Uterus (tissue), 4 donors: ENCODE data around the gene NUDT7. TPM values are rescaled to one million over a fixed set of nuclear protein-coding genes. Genes with fewer than 3 reads are reported as not detected.

Experiments used
- DNase-seq, 2 donors: peaks; one replicate each; pipeline ENCODE4 v3.0.0-alpha.2; 2019 to 2020
- H3K27ac ChIP-seq, 2 donors: fragments of 200-600 bp; sonication (generic); 1 replicate in 1 of 2; 2 replicates in 1 of 2; pipeline ENCODE4 v1.5.1; 2016 to 2018
- H3K27me3 ChIP-seq, 2 donors: fragments of 200-600 bp; sonication (generic); one replicate each; pipeline ENCODE4 v1.5.1; 2018 to 2019; ENCODE audit warnings: control low read depth in 1 of 2
- H3K36me3 ChIP-seq, 2 donors: fragments of 200-600 bp; sonication (generic); one replicate each; pipeline ENCODE4 v1.5.1; 2019; ENCODE audit warnings: control low read depth in 1 of 2
- H3K4me1 ChIP-seq, 2 donors: fragments of 200-600 bp; sonication (generic); one replicate each; pipeline ENCODE4 v1.5.1; 2018 to 2019; ENCODE audit warnings: control low read depth in 1 of 2
- H3K4me3 ChIP-seq, 2 donors: fragments of 200-600 bp; sonication (generic); 1 replicate in 1 of 2; 2 replicates in 1 of 2; pipeline ENCODE4 v1.5.1; 2018 to 2019; ENCODE audit warnings: mild to moderate bottlenecking in 1 of 2
- H3K9me3 ChIP-seq, 2 donors: fragments of 200-600 bp; sonication (generic); one replicate each; pipeline ENCODE4 v1.5.1; 2019; ENCODE audit warnings: control low read depth in 1 of 2
- POLR2A ChIP-seq, 2 donors: fragments of 450-650 bp; IDR thresholded peaks; one replicate each; pipeline ENCODE4 v1.6.1; 2016; ENCODE audit warnings: antibody characterized with exemption in 2 of 2, mild to moderate bottlenecking in 1 of 2, moderate library complexity in 1 of 2
- intact Hi-C: fragments of 100-400 bp; cut with DNase I; formaldehyde crosslinking; loops from one replicate; pipeline ENCODE4 v1.15.1; 2023; ENCODE audit warnings: low total_unique reads
- total RNA-seq, 4 donors: library from RNA; depleted of rRNA in 3 of 4; stranded (reverse); fragments of >200 nt in 3 of 4; gene quantifications; one replicate each; pipeline versions ENCODE4 v1.1.0 to v1.2.4, GENCODE V29; 2014 to 2023
- TF ChIP-seq, protein P1 (sequence below), 4 experiments: fragments of 200-600 bp in 2 of 4; fragments of 450-650 bp in 2 of 4; sonication (generic) in 2 of 4; IDR thresholded peaks; one replicate each; pipeline ENCODE4 v1.5.1; 2016 to 2019; ENCODE audit warnings: antibody characterized with exemption in 4 of 4, mild to moderate bottlenecking in 2 of 4, moderate library complexity in 1 of 4
- donor health status: DM: yes; HTN: yes; CAD: no.

Gene NUDT7
- 10 to 100 TPM in 1 of 4 donors, 1 to 10 TPM in 3; 3.3 to 11.2 (median 5.8) TPM for total RNA-seq

DNA sequence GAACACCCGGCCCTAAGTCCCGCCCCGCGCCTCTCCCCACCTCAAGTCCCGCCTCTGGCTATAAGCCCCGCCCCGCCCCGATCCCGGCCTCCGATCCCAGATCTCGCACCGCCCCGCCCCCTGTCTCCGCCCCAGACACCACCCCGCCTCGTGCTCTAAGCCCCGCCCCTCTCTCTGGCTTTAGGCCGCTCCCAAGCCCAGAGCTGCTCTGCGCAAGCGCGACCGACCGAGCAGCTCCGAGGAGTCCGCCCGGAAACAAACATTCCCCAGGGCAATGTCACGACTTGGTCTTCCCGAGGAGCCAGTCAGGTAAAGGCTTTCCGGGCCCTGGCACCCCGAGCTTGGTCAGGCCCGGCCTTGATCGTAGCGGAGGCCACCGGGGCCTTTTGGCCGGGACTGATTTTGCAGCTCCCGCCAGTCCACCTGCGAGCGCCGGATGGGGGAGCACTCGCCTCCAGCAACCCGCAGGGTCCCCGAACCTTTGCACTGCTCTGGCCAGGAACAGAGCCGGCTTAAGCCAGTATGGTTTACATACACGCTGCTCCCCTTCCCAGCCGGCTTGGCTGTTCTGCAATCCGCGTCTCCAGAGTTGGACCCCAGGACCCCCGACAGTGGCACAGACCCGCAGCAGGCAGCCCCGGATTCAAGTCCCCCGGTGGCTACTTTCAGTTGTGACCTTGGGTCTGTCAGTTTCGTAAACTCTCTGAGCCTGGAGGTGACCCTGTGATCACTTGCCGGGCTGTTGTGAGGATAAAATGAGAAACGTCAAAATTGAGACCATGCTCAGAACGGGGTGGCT, at the start of gene NUDT7:
NUDT7 (plus strand) TSS at position 206 of the 799 bp plus-strand sequence; CDS start at position 275, 69 bp downstream.
- TF ChIP-seq, protein P1, sequence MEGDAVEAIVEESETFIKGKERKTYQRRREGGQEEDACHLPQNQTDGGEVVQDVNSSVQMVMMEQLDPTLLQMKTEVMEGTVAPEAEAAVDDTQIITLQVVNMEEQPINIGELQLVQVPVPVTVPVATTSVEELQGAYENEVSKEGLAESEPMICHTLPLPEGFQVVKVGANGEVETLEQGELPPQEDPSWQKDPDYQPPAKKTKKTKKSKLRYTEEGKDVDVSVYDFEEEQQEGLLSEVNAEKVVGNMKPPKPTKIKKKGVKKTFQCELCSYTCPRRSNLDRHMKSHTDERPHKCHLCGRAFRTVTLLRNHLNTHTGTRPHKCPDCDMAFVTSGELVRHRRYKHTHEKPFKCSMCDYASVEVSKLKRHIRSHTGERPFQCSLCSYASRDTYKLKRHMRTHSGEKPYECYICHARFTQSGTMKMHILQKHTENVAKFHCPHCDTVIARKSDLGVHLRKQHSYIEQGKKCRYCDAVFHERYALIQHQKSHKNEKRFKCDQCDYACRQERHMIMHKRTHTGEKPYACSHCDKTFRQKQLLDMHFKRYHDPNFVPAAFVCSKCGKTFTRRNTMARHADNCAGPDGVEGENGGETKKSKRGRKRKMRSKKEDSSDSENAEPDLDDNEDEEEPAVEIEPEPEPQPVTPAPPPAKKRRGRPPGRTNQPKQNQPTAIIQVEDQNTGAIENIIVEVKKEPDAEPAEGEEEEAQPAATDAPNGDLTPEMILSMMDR (IDR thresholded peaks at IDR 0.05), result peak; percentile 24 to 35 (median 30)
- peak; percentile 71 to 72 for TF ChIP-seq POLR2A (IDR thresholded peaks at IDR 0.05)
- Histone ChIP-seq H3K36me3 (no peaks in the 10 kb centered on the region), H3K27ac (peak within 1 kb of the TSS; percentile 90 to 95), H3K27me3 (no peaks in the 10 kb centered on the region), H3K4me3 (peak within 1 kb of the TSS; percentile 80 to 95), H3K4me1 (no peaks in the 10 kb centered on the region), H3K9me3 (no peaks in the 10 kb centered on the region)
- intact Hi-C loops, result no loop called here
- DNase-seq, result peak; percentile 99

DNA sequence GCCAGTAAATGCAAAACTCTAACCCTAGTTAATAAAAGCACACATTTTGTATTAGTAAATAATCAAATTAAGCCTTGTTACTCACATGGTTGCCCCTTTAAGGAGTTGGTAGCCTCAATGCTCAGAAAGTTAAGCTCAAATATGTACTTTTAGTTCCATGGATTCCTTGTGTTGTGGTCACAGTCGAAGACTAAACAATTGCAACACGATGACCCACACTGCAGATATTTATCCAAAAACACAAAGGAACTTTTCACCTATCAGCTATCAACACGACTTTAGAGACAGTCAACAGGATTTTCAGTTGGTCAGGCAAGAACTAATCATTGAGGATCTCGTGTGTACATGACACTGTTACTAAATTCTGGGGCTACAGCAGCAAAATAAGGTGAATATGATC, 47.4 kb upstream of the NUDT7 start:
- TF ChIP-seq, protein P1 (IDR thresholded peaks at IDR 0.05), result no peak
- TF ChIP-seq POLR2A (IDR thresholded peaks at IDR 0.05), result no peak
- no peak for DNase-seq
- Histone ChIP-seq H3K4me3 (no peak overlapping the region), H3K27ac (no peak overlapping the region), H3K9me3 (no peaks in the 10 kb centered on the region), H3K27me3 (no peaks in the 10 kb centered on the region), H3K4me1 (no peaks in the 10 kb centered on the region), H3K36me3 (no peaks in the 10 kb centered on the region)
- intact Hi-C loops, result loop anchor here (5.0 kb wide), 1 partner anchor 297 kb away; no protein-coding TSS in a partner anchor

DNA sequence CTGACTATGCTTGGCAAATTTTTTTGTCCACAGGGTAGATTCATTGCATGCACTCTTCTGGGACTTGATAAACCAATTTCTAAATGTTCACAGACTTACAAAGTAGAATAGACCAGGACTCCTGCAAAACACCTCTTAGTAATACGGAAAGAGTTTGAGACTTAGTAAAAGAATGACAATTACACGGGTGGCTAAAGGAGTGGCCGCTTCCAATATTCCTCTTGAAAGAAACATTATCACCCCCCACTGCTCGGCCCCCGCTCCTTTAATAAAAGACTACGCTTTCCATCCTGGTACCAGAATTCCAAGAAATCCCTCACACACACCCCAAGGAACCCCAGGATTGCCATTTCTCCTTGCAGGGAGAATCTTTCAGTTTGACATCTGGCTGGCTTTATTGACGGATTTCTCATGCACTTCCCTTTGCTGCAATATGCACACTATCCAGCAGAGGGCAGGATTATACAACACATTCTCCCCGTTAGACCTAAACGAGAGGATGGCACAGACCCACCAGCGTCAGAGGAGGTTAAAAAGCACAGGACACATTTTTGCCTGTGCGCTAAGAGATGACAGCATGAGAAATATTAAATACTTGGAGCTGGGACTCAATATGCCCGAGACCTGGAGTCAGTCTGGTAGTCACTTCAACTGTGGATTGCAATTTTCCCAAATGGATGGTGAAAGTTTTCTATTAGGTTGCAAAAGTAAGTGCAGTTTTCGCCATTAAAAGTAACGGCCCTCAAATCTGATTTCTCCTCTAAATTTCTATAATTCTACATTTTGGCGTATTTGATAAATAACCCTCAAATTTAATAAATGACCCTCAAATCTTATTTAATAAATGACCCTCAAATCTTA, 46.6 kb upstream of the NUDT7 start:
- H3K9me3 ChIP-seq, result no peaks in the 10 kb centered on the region
- DNase-seq, result peak; percentile 51 to 67

DNA sequence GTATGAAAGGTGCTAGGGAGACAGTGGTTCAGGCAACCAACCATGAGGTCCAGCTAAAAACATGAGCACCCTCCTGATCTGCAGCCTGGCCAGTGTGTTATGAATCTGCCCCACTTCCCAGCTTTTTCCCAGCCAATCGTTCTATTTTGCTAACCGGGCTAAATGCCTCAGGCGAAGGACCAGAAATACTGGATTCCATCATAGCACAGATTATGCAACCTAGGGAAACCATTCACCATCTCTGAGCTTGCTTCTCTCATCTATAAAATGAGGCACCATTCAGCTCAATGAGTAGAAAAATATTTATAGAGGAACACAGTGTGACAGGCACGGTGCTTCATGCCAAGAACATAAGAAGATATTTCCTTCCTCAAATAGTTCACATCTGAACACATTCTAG, 45.2 kb upstream of the NUDT7 start:
- H3K36me3 ChIP-seq, result no peaks in the 10 kb centered on the region
- TF ChIP-seq, protein P1 (IDR thresholded peaks at IDR 0.05), result no peak
- no peak for TF ChIP-seq POLR2A (IDR thresholded peaks at IDR 0.05)
- no peak for DNase-seq
- intact Hi-C loops, result loop anchor here (5.0 kb wide), 1 partner anchor 295 kb away; no protein-coding TSS in a partner anchor
- H3K4me1 ChIP-seq, result no peaks in the 10 kb centered on the region
- no peak overlapping the region for H3K4me3 ChIP-seq
- H3K27me3 ChIP-seq, result no peaks in the 10 kb centered on the region
- H3K27ac ChIP-seq, result no peak overlapping the region
- H3K9me3 ChIP-seq, result no peaks in the 10 kb centered on the region

More for the DNA sequence above, 46.6 kb upstream of the NUDT7 start:
- Histone ChIP-seq H3K36me3 (no peaks in the 10 kb centered on the region), H3K27ac (no peak overlapping the region), H3K4me3 (no peak overlapping the region), H3K27me3 (no peaks in the 10 kb centered on the region), H3K4me1 (no peaks in the 10 kb centered on the region)
- intact Hi-C loops, result loop anchor here (5.0 kb wide), 1 partner anchor 297 kb away; no protein-coding TSS in a partner anchor
- TF ChIP-seq POLR2A (IDR thresholded peaks at IDR 0.05), result no peak
- TF ChIP-seq, protein P1 (IDR thresholded peaks at IDR 0.05), result peak; percentile 86 to 91 (median 90)
